Liver (tissue), 3 donors: ENCODE results near the gene LSAMP.

Experiments used
- CTCF ChIP-seq: fragments of 150-350 bp; IDR thresholded peaks from 2 replicates; pipeline ENCODE4 v1.5.1; 2017; ENCODE audit warnings: improper control_type of control experiment, low read depth, low read length; ENCODE audit not compliant: missing input control
- GABPA ChIP-seq, 2 donors: IDR thresholded peaks in 1 of 2; conservative IDR thresholded peaks in 1 of 2; 2 replicates each; pipeline ENCODE4 v1.6.1; 2016; ENCODE audit warnings: antibody characterized with exemption in 2 of 2, mild to moderate bottlenecking in 1 of 2, moderate library complexity in 1 of 2
- HNF4A ChIP-seq, 2 donors: conservative IDR thresholded peaks; 2 replicates each; pipeline ENCODE4 v1.6.1; 2016; ENCODE audit warnings: antibody characterized with exemption in 2 of 2, mild to moderate bottlenecking in 2 of 2
- JUND ChIP-seq, 2 donors: IDR thresholded peaks; 2 replicates each; pipeline ENCODE4 v1.6.1; 2016; ENCODE audit warnings: antibody characterized with exemption in 2 of 2
- MAX ChIP-seq: IDR thresholded peaks from 2 replicates; pipeline ENCODE4 v1.6.1; 2016; ENCODE audit warnings: antibody characterized with exemption
- RAD21 ChIP-seq, 2 donors: IDR thresholded peaks; 2 replicates each; pipeline ENCODE4 v1.6.1; 2016; ENCODE audit warnings: antibody characterized with exemption in 2 of 2, mild to moderate bottlenecking in 2 of 2
- REST ChIP-seq: IDR thresholded peaks from 2 replicates; pipeline ENCODE4 v1.6.1; 2016; ENCODE audit warnings: antibody characterized with exemption, mild to moderate bottlenecking
- SP1 ChIP-seq: IDR thresholded peaks from 2 replicates; pipeline ENCODE4 v1.6.1; 2018; ENCODE audit warnings: antibody characterized with exemption, mild to moderate bottlenecking
- TAF1 ChIP-seq: conservative IDR thresholded peaks from 2 replicates; pipeline ENCODE4 v1.6.1; 2016; ENCODE audit warnings: antibody characterized with exemption, mild to moderate bottlenecking
- YY1 ChIP-seq: IDR thresholded peaks from 2 replicates; pipeline ENCODE4 v1.6.1; 2016; ENCODE audit warnings: antibody characterized with exemption, mild to moderate bottlenecking
- ZBTB33 ChIP-seq: IDR thresholded peaks from 2 replicates; pipeline ENCODE4 v1.6.1; 2016; ENCODE audit warnings: antibody characterized with exemption
- donor health status: healthy.
- donor health status: healthy.

GRCh38 chr3:116191409-116191808 is 253.9 kb downstream of the LSAMP start:
- TF ChIP-seq TAF1 (no peak), SP1 (no peak), REST (no peak), RAD21 (IDR thresholded peaks at IDR 0.05) (no peak), MAX (no peak), JUND (IDR thresholded peaks at IDR 0.05) (no peak), CTCF (no peak), GABPA (IDR thresholded peaks at IDR 0.05 in 1 of 2, conservative IDR thresholded peaks at IDR 0.05 in 1 of 2) (no peak), YY1 (no peak), ZBTB33 (no peak), HNF4A (conservative IDR thresholded peaks at IDR 0.05) (no peak)
